Activated T-cell treated with anti-CD3 and anti-CD28 coated beads, Interleukin-2, amount 50 U/mL, for 24 hours (primary cell): ENCODE results near the gene MAML1.
A peak's percentile ranks its signal among the peaks of the same experiment; 100 is the strongest.

Experiments
- DNase-seq: peaks from one replicate; pipeline ENCODE4 v3.0.0-alpha.2; 2020
- H3K27ac Mint-ChIP-seq: 2 replicates; pipeline ENCODE4 v1.8.0; 2020; ENCODE audit warnings: mild to moderate bottlenecking, mixed read lengths
- H3K27me3 Mint-ChIP-seq: 2 replicates; pipeline ENCODE4 v1.8.0; 2020; ENCODE audit warnings: mixed read lengths
- H3K36me3 Mint-ChIP-seq: 2 replicates; pipeline ENCODE4 v1.8.0; 2020; ENCODE audit warnings: low read depth, mixed read lengths
- H3K4me1 Mint-ChIP-seq: 2 replicates; pipeline ENCODE4 v1.8.0; 2020; ENCODE audit warnings: low read depth, mixed read lengths
- H3K4me3 Mint-ChIP-seq: 2 replicates; pipeline ENCODE4 v1.8.0; 2020; ENCODE audit warnings: mild to moderate bottlenecking, moderate library complexity, mixed read lengths
- H3K9me3 Mint-ChIP-seq: 2 replicates; pipeline ENCODE4 v1.8.0; 2020; ENCODE audit warnings: mixed read lengths

The MAML1 gene

DNA sequence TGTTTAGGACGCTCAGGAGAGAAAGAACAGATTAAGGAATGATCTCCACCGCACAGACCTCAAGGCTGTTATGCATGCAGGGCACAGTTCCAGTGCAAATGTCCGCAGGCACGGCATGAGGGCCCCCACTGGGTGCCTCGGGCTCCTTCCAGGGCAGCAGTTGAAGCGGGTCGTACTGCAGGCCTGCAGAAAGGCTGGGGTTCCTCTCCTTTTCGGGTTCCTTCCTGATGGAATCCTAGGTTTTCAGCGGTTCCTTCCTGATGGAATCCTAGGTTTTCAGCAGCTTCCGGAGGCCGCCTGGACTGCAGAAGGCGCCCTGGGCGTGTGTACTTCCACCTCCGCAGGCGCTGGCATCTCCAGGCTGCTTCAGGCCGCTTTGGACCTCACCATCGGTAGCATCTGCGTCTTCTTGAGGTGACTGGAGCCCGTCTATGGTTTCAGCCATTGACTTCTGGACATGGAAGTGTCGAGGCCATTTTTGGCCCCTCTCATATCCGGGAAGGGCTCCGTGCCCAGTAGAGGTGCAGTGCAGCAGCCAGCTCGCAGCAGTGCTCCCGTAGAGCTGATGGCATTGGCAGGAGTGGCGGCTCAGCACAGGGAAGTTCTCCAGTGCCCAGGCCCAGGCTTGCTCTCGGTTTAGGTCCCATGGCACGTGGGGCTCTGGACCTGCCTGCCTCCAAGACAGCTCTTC is 79.7 kb downstream of the MAML1 start:
- Mint-ChIP-seq H3K4me1 (peaks cover 7% of the 10 kb centered on the region), H3K9me3 (no peaks in the 10 kb centered on the region), H3K36me3 (peaks cover 42% of the 10 kb centered on the region), H3K4me3 (no peak overlapping the region), H3K27ac (no peak overlapping the region), H3K27me3 (peaks cover 4% of the 10 kb centered on the region)
- DNase-seq = no peak

DNA sequence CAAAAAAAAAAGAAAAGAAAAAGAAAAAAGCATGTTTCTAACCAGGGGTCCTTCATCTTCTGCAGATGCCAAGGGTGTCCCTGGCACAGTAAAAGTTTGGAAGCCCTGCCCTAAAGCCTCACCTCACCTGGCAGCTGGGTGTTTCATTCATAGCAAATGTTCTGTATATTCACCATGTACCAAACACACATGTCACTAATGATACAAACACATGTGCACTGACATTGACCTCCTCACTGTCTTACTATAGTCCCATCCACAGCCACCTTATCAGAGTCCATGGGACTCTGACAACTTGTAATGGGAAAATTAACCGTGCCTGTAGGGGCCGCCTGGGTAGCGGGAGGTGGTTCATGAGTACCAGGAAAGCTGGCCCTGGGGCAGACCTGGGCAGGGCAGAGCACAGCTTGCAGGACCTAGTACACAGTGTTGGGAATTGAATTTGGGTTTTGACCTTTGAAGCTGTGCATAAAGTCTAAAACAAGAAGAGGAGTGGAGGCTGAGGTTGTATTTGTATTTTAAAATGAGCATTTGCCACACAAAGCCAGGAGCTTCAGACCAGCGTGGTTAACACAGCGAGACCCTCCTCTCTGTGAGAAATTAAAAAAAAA is 80.5 kb downstream of the MAML1 start:
- peaks cover 4% of the 10 kb centered on the region for H3K27me3 Mint-ChIP-seq
- no peak for DNase-seq
- H3K4me3 Mint-ChIP-seq = no peak overlapping the region
- H3K36me3 Mint-ChIP-seq = peaks cover 42% of the 10 kb centered on the region
- H3K9me3 Mint-ChIP-seq = no peaks in the 10 kb centered on the region
- no peak overlapping the region for H3K27ac Mint-ChIP-seq
- peaks cover 12% of the 10 kb centered on the region for H3K4me1 Mint-ChIP-seq

DNA sequence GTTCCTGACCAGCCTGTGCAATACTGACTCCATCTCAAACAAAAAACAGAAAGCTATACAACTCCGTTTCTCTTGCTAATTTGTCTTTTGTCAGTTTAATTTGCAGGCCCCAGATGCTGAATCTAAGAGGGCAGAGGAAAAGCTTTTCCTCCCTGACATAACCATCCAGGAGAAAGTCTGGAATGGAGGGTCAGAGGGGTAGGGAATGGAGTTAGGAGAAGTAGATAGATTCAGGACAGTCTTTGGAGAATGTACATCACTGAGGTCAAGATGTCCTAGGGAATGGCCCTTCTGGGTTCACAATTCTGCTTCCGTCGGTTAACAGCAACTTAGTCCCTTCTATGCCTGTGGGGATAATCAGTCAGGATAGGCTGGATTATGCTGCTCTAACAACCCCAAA is 81.5 kb downstream of the MAML1 start:
- Mint-ChIP-seq H3K36me3 (peaks cover 42% of the 10 kb centered on the region), H3K9me3 (no peaks in the 10 kb centered on the region), H3K4me1 (peaks cover 17% of the 10 kb centered on the region), H3K27me3 (peaks cover 4% of the 10 kb centered on the region), H3K4me3 (no peak overlapping the region), H3K27ac (no peak overlapping the region)
- DNase-seq = no peak

DNA sequence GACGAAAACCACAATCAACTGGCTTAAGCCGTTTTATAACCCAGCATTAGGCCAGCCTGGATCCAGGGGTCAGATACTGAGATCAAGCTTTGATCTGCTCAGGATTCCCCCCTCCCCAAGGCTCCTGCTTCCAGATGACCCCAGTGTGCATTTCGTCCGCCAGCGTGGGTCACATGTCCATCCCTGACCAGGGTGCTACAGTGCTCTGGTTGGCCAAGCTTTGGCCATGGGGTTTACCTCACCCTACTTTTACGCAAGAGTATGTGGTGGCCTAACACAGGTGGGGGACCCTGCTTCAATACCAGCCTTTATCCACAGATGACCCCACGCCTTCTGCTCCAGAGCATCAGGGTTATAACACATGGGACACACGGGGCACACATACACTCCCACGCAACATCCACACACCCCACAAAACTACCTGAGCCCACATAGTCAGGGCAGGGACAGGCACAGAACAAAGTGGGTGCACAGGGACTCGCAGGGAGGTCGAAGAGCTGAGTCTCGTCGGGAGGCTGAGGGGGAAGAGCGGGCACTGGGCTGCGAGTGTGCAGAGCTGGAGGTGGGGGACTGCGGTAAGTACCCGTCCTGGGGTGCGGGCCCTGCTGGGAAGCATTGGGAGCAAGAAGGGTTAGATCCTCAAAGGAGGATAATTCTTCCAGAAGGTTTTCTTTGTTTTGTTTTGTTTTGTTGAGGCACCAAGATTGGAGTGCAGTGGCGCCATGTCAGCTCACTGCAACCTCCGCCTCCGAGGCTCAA is 83.0 kb downstream of the MAML1 start:
- H3K4me3 Mint-ChIP-seq = no peak overlapping the region

DNA sequence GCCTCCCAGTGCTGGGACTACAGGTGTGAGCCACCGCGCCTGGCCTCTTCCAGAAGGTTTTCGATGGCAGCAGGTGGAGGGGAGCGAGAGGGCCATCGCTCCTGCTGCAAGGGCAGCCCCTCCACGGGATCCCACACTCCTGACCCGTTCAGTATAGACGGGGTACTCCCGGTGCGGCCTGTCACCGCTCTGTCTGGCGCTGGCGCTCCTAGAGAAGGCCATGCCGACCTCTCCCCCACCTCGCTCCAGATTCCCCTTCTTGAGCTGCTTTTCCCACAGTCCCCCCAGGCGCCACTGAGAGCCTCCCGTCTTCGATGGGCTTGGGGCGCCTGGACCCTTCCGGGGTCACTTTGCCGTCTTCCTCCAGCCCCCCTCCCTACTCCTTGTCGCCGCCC is 83.8 kb downstream of the MAML1 start:
- H3K4me3 Mint-ChIP-seq = no peak overlapping the region
- peaks cover 30% of the 10 kb centered on the region for H3K4me1 Mint-ChIP-seq
- H3K27me3 Mint-ChIP-seq = peaks cover 4% of the 10 kb centered on the region
- H3K27ac Mint-ChIP-seq = no peak overlapping the region
- H3K36me3 Mint-ChIP-seq = peaks cover 37% of the 10 kb centered on the region
- H3K9me3 Mint-ChIP-seq = no peaks in the 10 kb centered on the region
- no peak for DNase-seq

More for the DNA sequence above, 83.0 kb downstream of the MAML1 start:
- Mint-ChIP-seq H3K9me3 (no peaks in the 10 kb centered on the region), H3K36me3 (peaks cover 38% of the 10 kb centered on the region), H3K27me3 (peaks cover 4% of the 10 kb centered on the region), H3K4me1 (peaks cover 30% of the 10 kb centered on the region), H3K27ac (no peak overlapping the region)
- no peak for DNase-seq

DNA sequence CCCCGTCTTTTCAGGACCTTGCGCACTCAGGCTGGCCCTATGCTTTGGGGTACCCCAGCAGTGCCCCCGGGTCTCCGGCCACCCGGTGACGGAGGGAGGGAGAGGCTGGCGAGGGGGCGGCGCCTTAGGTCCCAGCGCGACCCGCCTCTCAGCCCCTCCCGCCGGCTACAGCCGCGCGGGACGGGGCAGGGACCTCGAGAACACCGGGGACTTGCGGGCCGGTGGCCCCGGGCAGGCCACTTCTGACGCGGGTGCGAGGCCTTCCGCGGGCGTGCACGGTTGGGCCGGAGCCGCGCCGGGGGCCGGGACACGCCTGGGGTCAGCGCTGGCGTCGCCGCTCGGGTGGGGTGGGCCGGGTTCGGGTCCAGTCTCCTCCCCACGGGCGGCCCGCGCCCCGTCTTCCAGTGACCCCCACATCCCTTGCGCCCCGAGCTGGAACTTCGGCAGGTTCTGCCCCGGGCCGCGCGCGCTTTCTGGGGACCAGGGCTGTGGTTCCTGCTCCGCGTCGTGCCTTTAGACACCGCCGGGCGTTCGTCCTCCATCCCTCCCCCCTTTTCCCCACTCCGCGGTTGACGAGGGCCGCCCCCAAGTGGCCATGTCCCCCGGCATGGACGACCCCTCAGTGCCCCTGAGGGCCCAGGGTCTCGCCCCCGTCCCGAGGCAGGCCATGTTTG is 84.3 kb downstream of the MAML1 start:
- H3K36me3 Mint-ChIP-seq = peaks cover 37% of the 10 kb centered on the region
- H3K4me1 Mint-ChIP-seq = peaks cover 35% of the 10 kb centered on the region
- peak overlapping the region; percentile 20 for H3K4me3 Mint-ChIP-seq
- H3K9me3 Mint-ChIP-seq = no peaks in the 10 kb centered on the region
- H3K27ac Mint-ChIP-seq = no peak overlapping the region
- no peak for DNase-seq
- H3K27me3 Mint-ChIP-seq = peaks cover 4% of the 10 kb centered on the region

DNA sequence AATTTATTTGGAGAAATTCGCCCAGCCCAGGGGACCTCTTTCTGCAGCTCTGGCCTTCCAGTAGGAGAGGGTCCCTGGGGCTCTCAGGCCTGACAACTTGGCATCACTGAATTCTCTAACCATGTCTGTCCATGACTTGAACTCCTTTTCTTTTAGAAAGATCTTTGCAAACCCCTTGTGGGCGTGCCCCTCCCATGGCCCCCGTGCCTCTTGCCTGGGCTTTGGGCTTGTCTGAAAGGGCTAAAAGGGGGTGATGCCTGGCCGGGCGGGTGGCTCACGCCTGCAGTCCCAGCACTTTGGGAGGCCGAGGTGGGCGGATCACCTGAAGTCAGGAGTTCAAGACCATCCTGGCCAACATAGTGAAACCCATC is 84.8 kb downstream of the MAML1 start:
- H3K9me3 Mint-ChIP-seq = no peaks in the 10 kb centered on the region
- H3K4me3 Mint-ChIP-seq = peak overlapping the region; percentile 20
- H3K36me3 Mint-ChIP-seq = peaks cover 37% of the 10 kb centered on the region
- peaks cover 4% of the 10 kb centered on the region for H3K27me3 Mint-ChIP-seq
- no peak for DNase-seq
- no peak overlapping the region for H3K27ac Mint-ChIP-seq
- H3K4me1 Mint-ChIP-seq = peaks cover 40% of the 10 kb centered on the region

DNA sequence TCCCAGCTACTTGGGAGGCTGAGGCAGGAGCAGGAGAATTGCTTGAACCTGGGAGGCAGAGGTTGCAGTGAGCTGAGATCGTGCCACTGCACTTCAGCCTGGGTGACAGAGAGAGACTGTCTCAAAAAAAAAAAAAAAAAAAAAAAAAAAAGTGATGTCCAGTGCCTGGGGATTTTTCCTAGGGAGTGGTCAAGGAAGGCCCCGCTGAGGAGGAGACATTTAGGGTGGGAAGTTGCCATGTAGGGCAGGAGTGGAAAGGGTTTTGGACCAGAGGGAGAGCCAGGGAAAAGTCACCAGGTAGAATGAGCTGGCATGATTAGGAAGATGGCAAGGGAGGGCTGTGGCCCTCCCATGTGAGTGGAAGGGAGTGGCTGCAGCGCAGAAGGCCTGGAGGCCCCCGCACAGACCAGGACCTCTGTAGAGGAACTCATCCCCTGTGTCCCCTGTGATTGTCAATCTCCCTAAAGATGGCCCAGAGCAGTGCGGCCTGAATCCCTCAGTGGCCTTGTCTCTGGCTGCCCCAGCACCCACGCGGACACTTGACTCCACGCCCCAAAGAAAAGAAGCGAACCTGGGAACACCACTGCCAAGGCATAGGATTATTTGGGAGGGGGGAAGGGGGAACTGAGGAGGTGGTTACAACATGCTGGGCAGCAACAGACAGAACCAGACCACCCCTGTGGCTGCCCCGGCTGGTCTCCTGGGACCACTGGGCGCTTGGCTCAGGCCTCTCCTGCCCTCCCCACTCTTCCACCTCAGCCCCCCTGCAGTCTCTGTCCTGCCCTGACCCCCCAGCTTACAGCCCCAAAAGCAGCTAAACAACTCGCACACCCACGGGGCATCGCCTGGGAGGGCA is 85.5 kb downstream of the MAML1 start:
- peak overlapping the region; percentile 48 for H3K27ac Mint-ChIP-seq
- peaks cover 36% of the 10 kb centered on the region for H3K36me3 Mint-ChIP-seq
- peaks cover 4% of the 10 kb centered on the region for H3K27me3 Mint-ChIP-seq
- peaks cover 47% of the 10 kb centered on the region for H3K4me1 Mint-ChIP-seq
- H3K4me3 Mint-ChIP-seq = peak overlapping the region; percentile 62
- DNase-seq = no peak
- no peaks in the 10 kb centered on the region for H3K9me3 Mint-ChIP-seq

DNA sequence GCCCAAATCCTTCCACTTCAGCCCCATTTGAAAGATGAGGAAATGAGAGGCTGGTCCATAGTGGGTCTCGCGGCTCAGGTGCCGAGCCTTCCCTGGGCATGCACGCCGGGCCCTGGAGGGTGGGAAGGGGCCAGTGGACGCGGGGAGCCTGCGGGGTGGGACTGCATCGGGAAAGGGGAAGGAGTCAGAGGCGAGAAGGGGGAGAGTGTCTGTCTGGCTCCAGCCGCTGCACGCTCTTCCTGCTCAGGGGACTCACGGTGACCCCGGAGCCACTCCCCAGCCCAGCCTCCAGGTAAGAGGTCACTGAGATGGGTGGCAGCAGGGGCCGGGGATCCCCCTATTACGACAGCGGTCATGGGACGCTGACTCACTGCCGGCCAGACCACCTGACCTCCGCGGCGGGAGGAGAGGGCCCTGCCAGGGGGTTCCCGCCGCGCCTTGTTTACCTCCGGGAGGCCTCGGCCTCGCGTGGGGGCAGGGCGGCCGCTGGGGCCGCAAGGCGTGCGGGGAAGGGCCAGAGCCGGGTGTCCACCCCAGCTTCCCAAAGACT is 86.2 kb downstream of the MAML1 start:
- H3K4me3 Mint-ChIP-seq = peak overlapping the region; percentile 62
- peaks cover 39% of the 10 kb centered on the region for H3K36me3 Mint-ChIP-seq
- H3K9me3 Mint-ChIP-seq = no peaks in the 10 kb centered on the region
- peak; percentile 84 for DNase-seq
- peak overlapping the region; percentile 86 for H3K27ac Mint-ChIP-seq
- peaks cover 51% of the 10 kb centered on the region for H3K4me1 Mint-ChIP-seq
- peaks cover 4% of the 10 kb centered on the region for H3K27me3 Mint-ChIP-seq

DNA sequence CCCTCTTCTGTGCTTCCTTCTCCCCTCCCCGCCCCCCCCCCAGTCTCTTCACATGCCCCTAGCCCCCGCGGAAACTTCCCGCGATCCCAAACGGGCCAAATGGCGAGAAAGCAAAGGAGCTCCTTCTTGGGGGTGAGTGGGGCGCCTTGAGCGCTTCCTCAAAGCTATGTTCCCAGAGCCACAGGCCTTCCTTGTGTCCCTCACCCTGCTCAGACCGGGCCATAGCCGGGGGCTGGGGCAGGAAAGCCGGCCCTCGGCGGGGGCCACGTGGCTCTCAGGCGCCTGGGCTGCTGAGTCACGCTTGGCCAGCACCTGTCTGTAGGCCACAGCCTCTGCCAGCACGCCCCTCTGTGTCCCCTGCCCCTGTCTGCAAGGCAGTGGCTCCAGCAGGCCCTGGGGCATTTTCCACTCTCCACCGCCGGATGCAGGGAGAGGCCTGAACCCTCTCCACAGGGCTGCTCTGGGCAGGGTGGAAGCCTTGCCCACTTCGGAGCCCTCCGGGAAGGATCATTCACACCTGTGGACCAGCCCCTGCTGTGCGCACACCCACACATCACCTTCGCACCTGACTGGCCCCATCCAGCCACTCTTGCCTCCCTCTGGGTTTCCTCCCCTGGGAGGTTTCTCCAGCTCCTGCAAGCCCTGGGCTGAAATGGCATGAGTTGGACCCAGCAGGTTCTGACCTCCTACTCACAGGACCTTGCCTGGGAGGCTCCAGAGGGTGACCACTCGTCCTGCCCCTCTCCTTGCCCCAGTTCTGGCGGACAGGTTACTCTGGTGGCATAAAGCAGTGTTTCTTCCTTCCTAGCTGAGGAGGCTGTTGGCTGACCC is 86.9 kb downstream of the MAML1 start:
- peaks cover 39% of the 10 kb centered on the region for H3K36me3 Mint-ChIP-seq
- H3K9me3 Mint-ChIP-seq = no peaks in the 10 kb centered on the region
- peak; percentile 75 for DNase-seq
- peaks cover 4% of the 10 kb centered on the region for H3K27me3 Mint-ChIP-seq
- H3K4me3 Mint-ChIP-seq = peak overlapping the region; percentile 72
- peak overlapping the region; percentile 83 for H3K27ac Mint-ChIP-seq
- peaks cover 52% of the 10 kb centered on the region for H3K4me1 Mint-ChIP-seq

DNA sequence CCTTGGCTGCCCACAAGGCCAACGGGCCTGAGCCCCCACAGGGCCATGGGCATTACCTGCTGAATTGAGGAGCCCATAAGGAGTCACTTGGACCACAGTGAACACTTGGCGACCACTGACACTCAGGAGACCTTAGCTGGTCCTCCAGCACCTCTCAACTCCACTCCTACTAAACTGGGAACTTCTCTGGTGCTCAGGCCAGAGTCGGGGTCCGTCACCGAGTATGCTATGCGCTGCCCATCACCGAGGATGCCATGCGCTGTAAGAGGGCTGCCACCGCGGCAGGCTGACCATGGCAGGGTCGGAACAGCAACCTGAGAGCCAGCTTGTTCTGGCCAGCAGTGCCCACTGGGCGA is 87.5 kb downstream of the MAML1 start:
- Mint-ChIP-seq H3K27me3 (peaks cover 4% of the 10 kb centered on the region), H3K9me3 (no peaks in the 10 kb centered on the region), H3K4me3 (peak overlapping the region; percentile 72), H3K27ac (peak overlapping the region; percentile 83), H3K4me1 (peaks cover 58% of the 10 kb centered on the region), H3K36me3 (peaks cover 40% of the 10 kb centered on the region)
- peak; percentile 67 for DNase-seq

DNA sequence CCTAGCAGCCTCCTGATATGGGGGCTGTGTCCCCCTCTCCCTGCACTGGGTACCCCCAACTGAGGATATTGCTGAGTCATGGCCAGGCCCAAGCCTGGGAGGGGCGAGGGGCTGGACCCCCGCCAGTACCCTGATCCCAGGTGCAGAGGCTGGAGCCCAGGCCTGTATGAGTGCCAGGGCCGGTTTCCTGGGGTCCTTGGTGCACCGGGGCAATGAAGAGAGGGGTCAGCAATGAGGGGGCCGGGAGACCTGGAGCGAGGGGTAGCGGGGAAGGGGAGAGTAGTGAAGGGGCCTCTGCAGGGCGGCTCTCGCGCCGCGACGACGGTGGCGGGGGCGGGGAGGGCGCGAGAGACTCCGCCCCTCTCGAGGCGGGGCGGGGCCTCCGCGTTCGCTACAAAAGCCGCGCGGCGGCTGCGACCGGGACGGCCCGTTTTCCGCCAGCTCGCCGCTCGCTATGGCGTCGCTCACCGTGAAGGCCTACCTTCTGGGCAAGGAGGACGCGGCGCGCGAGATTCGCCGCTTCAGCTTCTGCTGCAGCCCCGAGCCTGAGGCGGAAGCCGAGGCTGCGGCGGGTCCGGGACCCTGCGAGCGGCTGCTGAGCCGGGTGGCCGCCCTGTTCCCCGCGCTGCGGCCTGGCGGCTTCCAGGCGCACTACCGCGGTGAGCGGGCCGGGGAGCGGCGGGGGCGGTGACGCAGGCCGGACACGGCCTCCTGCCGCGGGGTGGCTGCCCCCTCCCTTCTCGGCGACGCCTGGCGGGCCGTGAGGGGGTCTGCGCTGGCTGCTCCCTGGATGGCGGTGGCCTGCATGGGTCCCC is 88.1 kb downstream of the MAML1 start, which contains the start of gene SQSTM1:
SQSTM1 (plus strand) TSS at position 423 of the 815 bp plus-strand sequence; CDS start at position 455, 32 bp downstream.
- peak; percentile 91 for DNase-seq
- Mint-ChIP-seq H3K4me1 (peaks cover 62% of the 10 kb centered on the region), H3K27ac (peak within 1 kb of the TSS; percentile 95), H3K27me3 (peaks cover 3% of the 10 kb centered on the region), H3K4me3 (peak within 1 kb of the TSS; percentile 91), H3K36me3 (peaks cover 44% of the 10 kb centered on the region), H3K9me3 (no peaks in the 10 kb centered on the region)
